ENCODE data around the gene IL1RAPL1.

Gene IL1RAPL1

DNA sequence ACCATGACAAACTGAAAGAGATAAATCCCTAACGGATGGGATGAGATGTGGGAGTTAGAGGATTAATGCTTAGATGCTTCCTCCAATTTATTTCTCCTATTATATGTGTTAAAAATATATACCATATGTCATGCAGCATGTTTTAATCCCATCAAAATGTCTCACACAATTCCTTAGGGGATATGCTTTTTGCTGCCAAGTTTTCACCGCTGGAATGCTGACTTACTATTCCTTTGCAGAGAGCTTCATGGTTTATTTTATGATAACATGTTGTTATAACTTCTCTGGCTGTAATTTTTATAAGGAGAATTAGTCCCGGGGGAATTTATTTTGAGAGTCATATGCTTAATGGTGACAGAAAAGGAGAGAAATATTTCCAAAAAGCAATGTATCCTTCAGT lies 670.3 kb downstream of the IL1RAPL1 start:
- TF ChIP-seq EZH2phosphoT487 (conservative IDR thresholded peaks at IDR 0.05; ENCODE audit: low read length) = no peak
- TF ChIP-seq, protein P1, sequence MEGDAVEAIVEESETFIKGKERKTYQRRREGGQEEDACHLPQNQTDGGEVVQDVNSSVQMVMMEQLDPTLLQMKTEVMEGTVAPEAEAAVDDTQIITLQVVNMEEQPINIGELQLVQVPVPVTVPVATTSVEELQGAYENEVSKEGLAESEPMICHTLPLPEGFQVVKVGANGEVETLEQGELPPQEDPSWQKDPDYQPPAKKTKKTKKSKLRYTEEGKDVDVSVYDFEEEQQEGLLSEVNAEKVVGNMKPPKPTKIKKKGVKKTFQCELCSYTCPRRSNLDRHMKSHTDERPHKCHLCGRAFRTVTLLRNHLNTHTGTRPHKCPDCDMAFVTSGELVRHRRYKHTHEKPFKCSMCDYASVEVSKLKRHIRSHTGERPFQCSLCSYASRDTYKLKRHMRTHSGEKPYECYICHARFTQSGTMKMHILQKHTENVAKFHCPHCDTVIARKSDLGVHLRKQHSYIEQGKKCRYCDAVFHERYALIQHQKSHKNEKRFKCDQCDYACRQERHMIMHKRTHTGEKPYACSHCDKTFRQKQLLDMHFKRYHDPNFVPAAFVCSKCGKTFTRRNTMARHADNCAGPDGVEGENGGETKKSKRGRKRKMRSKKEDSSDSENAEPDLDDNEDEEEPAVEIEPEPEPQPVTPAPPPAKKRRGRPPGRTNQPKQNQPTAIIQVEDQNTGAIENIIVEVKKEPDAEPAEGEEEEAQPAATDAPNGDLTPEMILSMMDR (IDR thresholded peaks at IDR 0.05; ENCODE audit: insufficient read depth, low read length, poor library complexity, severe bottlenecking) = no peak
- Histone ChIP-seq H3K36me3 (ENCODE audit: low read length) (no peaks in the 10 kb centered on the region), H3K9me2 (replicated peaks; ENCODE audit: insufficient read depth, low read length) (no peaks in the 10 kb centered on the region), H3K9ac (ENCODE audit: low read length) (no peak overlapping the region), H3K4me2 (ENCODE audit: low read depth, low read length, poor library complexity, severe bottlenecking) (no peak overlapping the region), H4K20me1 (ENCODE audit: low read depth, low read length) (no peaks in the 10 kb centered on the region), H2AFZ (ENCODE audit: low read depth, low read length, severe bottlenecking) (no peak overlapping the region), H3K27ac (ENCODE audit: low read depth, low read length) (no peak overlapping the region), H3F3A (ENCODE audit: insufficient read depth) (no peaks in the 10 kb centered on the region), H3K4me3 (ENCODE audit: insufficient read depth, low read length, poor library complexity, severe bottlenecking) (no peak overlapping the region), H3K79me2 (ENCODE audit: insufficient read depth, low read length) (no peaks in the 10 kb centered on the region), H3K27me3 (ENCODE audit: low read length) (no peaks in the 10 kb centered on the region), H3K9me3 (ENCODE audit: insufficient read depth, low read length) (no peaks in the 10 kb centered on the region)

DNA sequence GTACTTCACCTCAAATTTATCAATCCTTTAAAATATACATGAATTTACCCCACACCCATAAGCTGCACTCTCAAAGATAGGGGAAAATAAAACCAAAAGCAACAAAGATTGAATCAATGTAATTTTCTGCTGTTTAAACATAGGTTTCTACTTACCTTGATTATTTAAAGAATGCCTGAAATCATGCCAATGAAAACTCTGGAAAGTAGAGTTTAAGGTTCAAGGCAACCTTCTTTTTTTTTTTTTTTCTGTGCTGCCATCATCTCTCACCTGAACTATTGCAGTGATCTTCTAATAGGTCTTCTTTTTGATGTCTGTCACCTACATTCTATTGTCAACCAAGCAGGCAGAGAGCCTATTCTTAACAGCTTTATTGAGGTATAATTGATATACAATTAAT lies 682.1 kb downstream of the IL1RAPL1 start:
- H3K79me2 ChIP-seq (ENCODE audit: insufficient read depth, low read length) = no peaks in the 10 kb centered on the region
- H3K36me3 ChIP-seq (ENCODE audit: low read length) = no peaks in the 10 kb centered on the region
- no peak overlapping the region for H3K27ac ChIP-seq (ENCODE audit: low read depth, low read length)
- H4K20me1 ChIP-seq (ENCODE audit: low read depth, low read length) = no peaks in the 10 kb centered on the region
- no peak overlapping the region for H2AFZ ChIP-seq (ENCODE audit: low read depth, low read length, severe bottlenecking)
- no peaks in the 10 kb centered on the region for H3K9me3 ChIP-seq (ENCODE audit: insufficient read depth, low read length)
- no peak overlapping the region for H3K4me3 ChIP-seq (ENCODE audit: insufficient read depth, low read length, poor library complexity, severe bottlenecking)
- H3F3A ChIP-seq (ENCODE audit: insufficient read depth) = no peaks in the 10 kb centered on the region
- no peak overlapping the region for H3K4me2 ChIP-seq (ENCODE audit: low read depth, low read length, poor library complexity, severe bottlenecking)
- TF ChIP-seq EZH2phosphoT487 (conservative IDR thresholded peaks at IDR 0.05; ENCODE audit: low read length) = no peak
- TF ChIP-seq, protein P1 (IDR thresholded peaks at IDR 0.05; ENCODE audit: insufficient read depth, low read length, poor library complexity, severe bottlenecking) = no peak
- H3K9ac ChIP-seq (ENCODE audit: low read length) = no peak overlapping the region
- H3K27me3 ChIP-seq (ENCODE audit: low read length) = no peaks in the 10 kb centered on the region
- no peaks in the 10 kb centered on the region for H3K9me2 ChIP-seq (replicated peaks; ENCODE audit: insufficient read depth, low read length)

DNA sequence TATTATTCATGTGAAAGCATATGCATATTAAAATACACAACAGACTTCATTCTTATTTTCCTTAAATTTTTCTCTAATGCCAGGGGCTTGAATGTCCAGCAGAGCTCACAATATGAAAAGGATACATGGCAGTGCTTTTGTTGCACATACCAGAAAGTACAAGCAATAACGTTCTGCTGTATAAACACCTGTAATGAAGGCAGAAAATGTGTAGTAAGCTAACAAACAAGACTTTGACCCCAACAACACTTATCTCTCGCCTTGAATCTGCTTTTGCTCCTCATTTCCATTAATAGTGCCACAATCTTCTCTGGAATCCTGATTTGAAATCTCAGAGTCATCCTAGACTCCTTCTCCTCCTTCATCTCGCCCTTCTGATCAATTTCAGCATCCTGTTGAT lies 687.3 kb downstream of the IL1RAPL1 start:
- no peaks in the 10 kb centered on the region for H3K27me3 ChIP-seq (ENCODE audit: low read length)
- no peak overlapping the region for H3K4me2 ChIP-seq (ENCODE audit: low read depth, low read length, poor library complexity, severe bottlenecking)
- no peak overlapping the region for H3K9ac ChIP-seq (ENCODE audit: low read length)
- no peak overlapping the region for H3K4me3 ChIP-seq (ENCODE audit: insufficient read depth, low read length, poor library complexity, severe bottlenecking)
- H3F3A ChIP-seq (ENCODE audit: insufficient read depth) = no peaks in the 10 kb centered on the region
- no peaks in the 10 kb centered on the region for H4K20me1 ChIP-seq (ENCODE audit: low read depth, low read length)
- H2AFZ ChIP-seq (ENCODE audit: low read depth, low read length, severe bottlenecking) = no peak overlapping the region
- no peaks in the 10 kb centered on the region for H3K79me2 ChIP-seq (ENCODE audit: insufficient read depth, low read length)
- no peak for TF ChIP-seq EZH2phosphoT487 (conservative IDR thresholded peaks at IDR 0.05; ENCODE audit: low read length)
- TF ChIP-seq, protein P1 (IDR thresholded peaks at IDR 0.05; ENCODE audit: insufficient read depth, low read length, poor library complexity, severe bottlenecking) = no peak
- no peaks in the 10 kb centered on the region for H3K9me2 ChIP-seq (replicated peaks; ENCODE audit: insufficient read depth, low read length)
- no peaks in the 10 kb centered on the region for H3K36me3 ChIP-seq (ENCODE audit: low read length)
- H3K9me3 ChIP-seq (ENCODE audit: insufficient read depth, low read length) = no peaks in the 10 kb centered on the region
- no peak overlapping the region for H3K27ac ChIP-seq (ENCODE audit: low read depth, low read length)
